ENCODE data around the gene TRIM4.
"Not testable (repeated sequence)": the region's sequence is repeated elsewhere in the genome, so short reads cannot be mapped to it uniquely, and the experiment has no call there.

Gene TRIM4

GRCh38 chr7:99918959-99919813 lies at the start of gene TRIM4:
TRIM4 (minus strand) TSS chr7:99919530; CDS start chr7:99919401, 129 bp downstream.
- DNase-seq (ENCODE audit: insufficient read length, low spot score) (peak; percentile 88), FAIRE-seq (peak; percentile 88)

DNA sequence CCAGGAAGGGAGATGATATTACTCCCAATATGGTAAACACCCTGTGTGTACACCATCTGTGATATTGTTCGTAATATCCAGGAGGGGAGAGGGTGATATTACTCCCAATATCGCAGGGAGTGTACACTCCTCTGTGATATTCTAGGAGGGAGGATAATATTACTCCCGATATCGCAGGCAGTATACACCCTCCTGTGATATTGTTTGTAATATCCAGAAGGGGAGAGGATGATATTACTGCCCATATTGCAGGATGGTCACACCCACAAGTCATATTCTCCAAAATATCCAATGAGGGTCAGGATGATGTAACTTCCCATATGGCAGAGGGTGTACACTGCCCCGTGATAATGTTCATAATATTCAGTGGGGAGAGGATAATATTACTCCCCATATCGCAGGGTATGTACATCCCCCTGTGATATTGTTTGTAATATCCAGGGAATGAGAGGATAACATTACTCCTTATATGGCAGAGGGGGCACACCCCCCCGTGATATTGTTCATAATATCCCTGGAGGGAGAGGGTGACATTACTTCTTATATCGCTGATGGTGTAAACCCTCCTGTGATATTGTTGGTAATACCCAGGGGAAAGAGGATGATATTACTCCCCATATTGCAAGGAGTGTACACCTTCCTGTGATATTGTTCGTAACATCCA lies 39.4 kb upstream of the TRIM4 start:
- FAIRE-seq (no peak), DNase-seq (ENCODE audit: insufficient read length, low spot score) (no peak)

DNA sequence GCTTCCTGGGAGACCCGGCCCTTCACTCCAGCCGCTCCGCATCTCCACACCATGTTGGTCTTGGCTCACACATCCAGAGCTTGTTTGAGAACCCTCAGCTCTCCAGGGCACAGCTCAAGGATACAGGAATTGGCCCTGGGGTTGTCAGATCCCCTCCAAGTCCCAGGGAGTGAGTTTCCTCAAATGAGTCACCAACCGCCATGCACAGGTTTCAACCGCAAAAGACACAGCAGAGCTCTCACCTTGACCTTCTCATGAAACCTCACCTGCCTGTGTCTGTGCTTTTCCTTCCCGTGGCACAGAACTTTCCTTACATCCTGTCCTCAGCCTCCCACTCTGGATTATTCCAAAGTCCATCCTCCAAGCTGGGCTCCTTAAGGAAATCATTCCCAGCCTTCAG lies 35.9 kb upstream of the TRIM4 start:
- no peak for DNase-seq (ENCODE audit: insufficient read length, low spot score)
- no peak for FAIRE-seq

DNA sequence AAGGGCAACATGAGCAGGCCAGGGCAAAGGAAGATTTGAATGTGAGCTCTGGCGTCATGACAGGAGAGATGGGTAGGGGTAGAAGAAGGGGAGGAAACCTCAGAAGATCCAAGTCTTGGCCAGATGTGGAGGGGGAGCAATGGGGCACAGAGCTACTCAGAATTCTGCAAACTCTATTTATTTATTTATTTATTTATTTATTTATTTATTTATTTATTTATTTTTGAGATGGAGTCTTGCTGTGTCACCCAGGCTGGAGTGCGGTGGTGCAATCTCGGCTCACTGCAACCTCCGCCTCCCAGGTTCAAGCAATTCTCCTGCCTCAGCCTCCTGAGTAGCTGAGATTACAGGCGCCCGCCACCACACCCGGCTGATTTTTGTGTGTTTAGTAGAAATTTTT lies 35.3 kb upstream of the TRIM4 start:
- not testable (repeated sequence) for DNase-seq (ENCODE audit: insufficient read length, low spot score); FAIRE-seq

DNA sequence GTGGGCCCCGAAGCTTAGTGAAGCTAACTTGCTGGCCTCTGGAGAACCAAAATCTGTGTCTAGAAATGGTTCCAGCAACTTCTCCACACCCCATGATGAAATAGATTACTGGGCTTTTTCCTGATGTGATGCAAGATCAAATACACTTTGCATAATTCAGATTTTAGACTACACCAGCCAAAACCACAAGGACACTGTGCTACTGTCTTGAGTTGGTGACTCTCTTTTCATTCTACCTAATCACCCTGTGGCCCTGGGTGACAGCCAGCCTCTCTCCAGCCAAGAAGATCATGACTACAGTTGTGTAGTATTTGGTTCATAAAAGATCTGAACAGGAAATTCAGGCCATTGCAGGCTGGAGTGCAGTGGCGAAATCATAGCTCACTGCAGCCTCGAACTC lies 34.3 kb upstream of the TRIM4 start:
- DNase-seq (ENCODE audit: insufficient read length, low spot score) (no peak), FAIRE-seq (no peak)

- not testable (repeated sequence) for DNase-seq (ENCODE audit: insufficient read length, low spot score); FAIRE-seq
These were observed 33.3 kb upstream of the TRIM4 start for GRCh38 chr7:99952649-99953048.

DNA sequence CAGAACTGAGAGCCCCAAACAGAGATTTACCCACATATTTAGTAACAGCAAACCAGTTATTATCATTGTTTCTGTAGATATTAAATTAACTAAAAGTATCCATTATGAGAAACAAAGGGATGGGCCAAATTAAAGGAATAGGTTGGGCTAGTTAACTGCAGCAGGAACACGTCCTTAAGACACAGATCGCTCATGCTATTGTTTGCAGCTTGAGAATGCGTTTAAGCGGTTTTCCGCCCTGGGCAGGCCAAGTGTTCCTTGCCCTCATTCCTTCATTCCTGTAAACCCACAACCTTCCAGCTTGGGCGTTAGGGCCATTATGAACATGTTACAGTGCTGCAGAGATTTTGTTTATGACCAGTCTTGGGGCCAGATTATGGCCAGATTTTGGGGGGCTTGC lies 31.5 kb upstream of the TRIM4 start:
- not testable (repeated sequence) for DNase-seq (ENCODE audit: insufficient read length, low spot score); FAIRE-seq

- DNase-seq (ENCODE audit: insufficient read length, low spot score) (no peak), FAIRE-seq (no peak)
These were observed 30.4 kb upstream of the TRIM4 start for GRCh38 chr7:99949645-99950228.

GRCh38 chr7:99947608-99948007 lies 28.3 kb upstream of the TRIM4 start:
- FAIRE-seq (no peak), DNase-seq (ENCODE audit: insufficient read length, low spot score) (no peak)

DNA sequence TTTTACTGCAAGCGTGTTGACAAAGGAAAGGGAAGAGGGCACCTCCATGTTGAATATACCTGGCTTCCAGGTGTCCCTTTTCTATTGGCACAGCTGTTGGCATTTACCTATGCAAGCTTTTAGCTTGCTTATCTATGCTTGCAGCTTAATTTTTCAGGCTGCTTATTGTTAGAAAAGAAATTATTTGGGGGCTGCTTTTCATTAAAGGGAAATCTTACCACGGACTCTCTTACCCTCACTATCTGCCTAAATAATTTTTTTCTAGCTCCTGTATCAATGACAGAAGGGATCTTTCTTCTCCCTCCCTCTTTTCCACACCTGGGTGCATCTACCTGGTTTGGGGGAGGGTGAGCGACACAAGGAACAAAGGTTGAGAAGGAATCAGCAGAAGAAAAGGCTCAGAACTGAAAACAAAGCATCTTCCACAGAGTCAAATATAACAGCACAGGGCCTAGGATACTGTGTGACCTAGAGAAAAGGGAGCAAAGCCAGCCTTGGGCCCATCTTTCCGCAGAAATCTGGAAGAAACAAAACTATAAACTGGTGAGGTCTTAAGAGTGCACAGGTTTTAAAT lies 25.3 kb upstream of the TRIM4 start:
- FAIRE-seq (no peak), DNase-seq (ENCODE audit: insufficient read length, low spot score) (no peak)

- no peak for FAIRE-seq
- DNase-seq (ENCODE audit: insufficient read length, low spot score): no peak
These were observed 24.5 kb upstream of the TRIM4 start for GRCh38 chr7:99943641-99944496.

DNA sequence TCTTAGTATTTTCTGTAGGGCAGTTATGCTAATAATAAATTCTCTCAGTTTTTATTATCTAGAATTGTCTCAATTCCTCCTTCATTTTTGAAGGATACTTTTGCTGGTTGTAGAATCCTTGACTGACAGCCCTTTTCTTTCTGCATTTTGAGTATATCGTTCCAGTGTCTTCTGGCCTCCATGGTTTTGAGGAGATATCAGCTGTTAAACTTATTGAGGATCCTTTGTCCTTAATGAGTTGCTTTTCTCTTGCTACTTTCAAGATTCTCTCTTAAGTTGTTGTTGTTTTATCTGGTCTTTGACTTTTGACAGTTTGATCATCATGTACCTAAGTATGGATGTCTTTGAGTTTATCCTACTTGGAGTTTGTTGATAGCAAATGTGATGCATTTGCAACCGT lies 19.0 kb upstream of the TRIM4 start:
- DNase-seq (ENCODE audit: insufficient read length, low spot score) (no peak), FAIRE-seq (no peak)

DNA sequence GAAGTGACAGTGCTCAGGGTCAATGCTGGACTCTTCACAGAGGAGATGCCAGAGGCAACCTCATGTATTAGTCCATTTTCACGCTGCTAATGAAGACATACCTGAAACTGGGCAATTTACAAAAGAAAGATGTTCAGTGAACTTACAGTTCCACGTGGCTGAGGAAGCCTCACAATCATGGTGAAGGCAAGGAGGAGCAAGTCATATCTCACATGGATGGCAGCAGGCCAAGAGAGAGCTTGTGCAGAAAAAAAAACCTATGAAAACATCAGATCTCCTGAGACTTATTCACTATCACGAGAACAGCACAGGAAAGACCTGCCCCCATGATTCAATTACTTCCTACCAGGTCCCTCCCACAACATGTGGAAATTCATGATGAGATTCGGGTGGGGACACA lies 15.7 kb upstream of the TRIM4 start:
- FAIRE-seq; DNase-seq (ENCODE audit: insufficient read length, low spot score): not testable (repeated sequence)

DNA sequence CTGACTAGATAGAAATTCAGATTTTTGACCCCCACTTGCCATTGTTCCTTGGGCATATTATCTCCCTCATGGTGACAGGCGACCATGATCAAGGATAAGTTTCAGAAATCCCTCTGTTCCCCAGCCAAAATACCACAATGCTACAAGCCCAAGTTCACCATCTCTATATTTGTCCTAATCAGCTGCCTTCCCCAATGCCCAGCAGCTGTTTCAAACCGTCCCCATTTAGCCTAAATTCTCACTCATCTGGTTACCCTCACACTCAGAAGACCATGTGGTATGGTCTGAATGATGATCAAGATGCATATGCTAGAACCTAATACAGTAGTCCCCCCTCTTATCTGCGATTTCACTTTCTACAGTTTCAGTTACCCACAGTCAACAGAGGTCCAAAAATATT lies 11.0 kb upstream of the TRIM4 start:
- DNase-seq (ENCODE audit: insufficient read length, low spot score): no peak
- no peak for FAIRE-seq

GRCh38 chr7:99929730-99930053 lies 10.4 kb upstream of the TRIM4 start:
- no peak for DNase-seq (ENCODE audit: insufficient read length, low spot score)
- FAIRE-seq: no peak

- DNase-seq (ENCODE audit: insufficient read length, low spot score) (peak; percentile 27), FAIRE-seq (peak; percentile 21)
These were observed 9.8 kb upstream of the TRIM4 start, which contains the start of gene GJC3 for GRCh38 chr7:99928994-99929729. GJC3 (minus strand) TSS chr7:99929620; CDS start chr7:99929620, 0 bp downstream.

- FAIRE-seq: no peak
- no peak for DNase-seq (ENCODE audit: insufficient read length, low spot score)
These were observed 8.9 kb upstream of the TRIM4 start for GRCh38 chr7:99928188-99928587.

DNA sequence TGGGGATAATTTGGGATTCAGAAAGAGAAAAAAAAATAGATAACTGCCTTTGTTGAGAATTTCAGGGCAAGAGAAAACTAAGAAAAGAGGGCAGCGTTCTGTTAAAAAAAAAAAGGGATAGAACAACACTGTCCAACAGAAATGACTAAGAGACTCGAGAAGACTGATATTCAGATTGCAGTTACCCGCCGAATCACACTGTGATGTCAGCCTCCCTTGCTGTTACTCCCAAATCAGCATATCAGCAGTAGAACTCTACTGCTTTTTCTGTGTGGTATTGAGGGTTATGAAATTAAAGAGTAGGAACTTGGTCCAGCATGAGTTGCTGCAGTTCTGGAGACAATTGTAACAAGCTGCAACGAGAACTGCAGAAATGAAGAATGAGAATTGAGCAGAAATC lies 8.2 kb upstream of the TRIM4 start:
- no peak for FAIRE-seq
- DNase-seq (ENCODE audit: insufficient read length, low spot score): no peak

DNA sequence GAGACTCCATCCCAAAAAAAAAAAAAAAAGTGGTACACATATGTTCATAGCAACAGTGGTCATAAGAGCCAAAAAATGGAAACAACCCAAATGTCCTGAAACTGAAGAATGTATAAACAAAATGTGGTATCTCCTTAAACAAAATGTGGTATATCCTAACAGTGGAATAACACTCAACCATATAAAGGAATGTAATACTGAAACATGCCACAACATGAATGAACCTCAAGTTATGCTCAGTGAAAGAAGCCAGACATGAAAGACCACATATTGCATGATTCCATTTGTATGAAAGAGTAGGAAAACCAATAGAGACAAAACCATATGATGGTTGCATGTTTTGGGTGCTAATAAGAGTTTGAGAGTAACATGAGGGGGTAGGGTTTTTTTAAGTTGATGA lies 7.0 kb upstream of the TRIM4 start:
- FAIRE-seq: no peak

DNA sequence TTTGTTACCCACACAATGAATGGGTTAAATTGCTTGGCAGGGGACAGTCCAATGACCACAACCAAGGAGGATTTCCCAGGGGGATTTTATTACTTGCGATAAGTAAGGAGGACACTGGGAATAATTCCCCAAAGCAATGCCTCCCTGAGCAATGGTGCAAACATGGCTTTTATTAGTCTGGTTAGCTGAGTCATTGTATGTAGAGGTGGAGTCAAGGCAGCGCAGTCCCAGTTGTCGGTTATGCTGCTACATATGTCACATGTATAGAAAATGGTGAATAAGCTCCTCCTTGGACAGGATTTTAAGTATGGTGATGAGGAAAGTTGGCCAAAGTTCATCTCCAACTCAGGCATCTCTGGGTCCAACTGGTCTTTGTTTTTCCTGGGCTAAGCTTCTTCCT lies 3.9 kb upstream of the TRIM4 start:
- FAIRE-seq: no peak

More for the DNA sequence above, 7.0 kb upstream of the TRIM4 start:
- DNase-seq (ENCODE audit: insufficient read length, low spot score): no peak

More for the DNA sequence above, 3.9 kb upstream of the TRIM4 start:
- DNase-seq (ENCODE audit: insufficient read length, low spot score): no peak
